ENCODE measurements around the gene BST1. TPM values are rescaled to one million over a fixed set of nuclear protein-coding genes. Genes with fewer than 3 reads are reported as not detected.

Gene BST1
- total RNA-seq, 1 experiment from 2014 or later = 1.4 TPM

DNA sequence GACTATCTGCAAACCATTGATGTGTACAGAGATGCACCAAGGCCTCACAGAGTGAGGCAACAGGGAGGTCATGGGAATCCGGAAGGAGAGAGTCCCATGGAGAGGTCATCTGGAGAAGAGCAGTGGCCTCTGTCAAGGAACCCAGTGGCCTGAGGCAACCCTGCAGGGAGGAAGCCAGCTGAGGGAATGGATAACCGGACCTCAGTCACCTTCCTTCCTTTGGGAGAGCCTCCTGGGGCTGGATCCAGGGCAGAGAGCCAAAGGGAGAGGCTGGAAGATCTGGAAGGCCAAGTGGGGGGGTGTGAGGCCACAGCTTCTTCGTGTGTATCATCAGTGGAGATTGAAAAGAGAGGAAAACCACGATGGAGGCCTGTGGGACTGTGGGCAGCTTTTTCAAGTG, 50.9 kb downstream of the BST1 start (continued):
- TF ChIP-seq ETV6 (CRISPR knock-in tag; IDR thresholded peaks at IDR 0.05) (no peak), STAT6 (CRISPR knock-in tag; conservative IDR thresholded peaks at IDR 0.05; ENCODE audit: low read depth) (no peak)
- TF ChIP-seq, protein P1, sequence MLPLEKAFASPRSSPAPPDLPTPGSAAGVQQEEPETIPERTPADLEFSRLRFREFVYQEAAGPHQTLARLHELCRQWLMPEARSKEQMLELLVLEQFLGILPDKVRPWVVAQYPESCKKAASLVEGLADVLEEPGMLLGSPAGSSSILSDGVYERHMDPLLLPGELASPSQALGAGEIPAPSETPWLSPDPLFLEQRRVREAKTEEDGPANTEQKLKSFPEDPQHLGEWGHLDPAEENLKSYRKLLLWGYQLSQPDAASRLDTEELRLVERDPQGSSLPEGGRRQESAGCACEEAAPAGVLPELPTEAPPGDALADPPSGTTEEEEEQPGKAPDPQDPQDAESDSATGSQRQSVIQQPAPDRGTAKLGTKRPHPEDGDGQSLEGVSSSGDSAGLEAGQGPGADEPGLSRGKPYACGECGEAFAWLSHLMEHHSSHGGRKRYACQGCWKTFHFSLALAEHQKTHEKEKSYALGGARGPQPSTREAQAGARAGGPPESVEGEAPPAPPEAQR (CRISPR knock-in tag; IDR thresholded peaks at IDR 0.05) = no peak

DNA sequence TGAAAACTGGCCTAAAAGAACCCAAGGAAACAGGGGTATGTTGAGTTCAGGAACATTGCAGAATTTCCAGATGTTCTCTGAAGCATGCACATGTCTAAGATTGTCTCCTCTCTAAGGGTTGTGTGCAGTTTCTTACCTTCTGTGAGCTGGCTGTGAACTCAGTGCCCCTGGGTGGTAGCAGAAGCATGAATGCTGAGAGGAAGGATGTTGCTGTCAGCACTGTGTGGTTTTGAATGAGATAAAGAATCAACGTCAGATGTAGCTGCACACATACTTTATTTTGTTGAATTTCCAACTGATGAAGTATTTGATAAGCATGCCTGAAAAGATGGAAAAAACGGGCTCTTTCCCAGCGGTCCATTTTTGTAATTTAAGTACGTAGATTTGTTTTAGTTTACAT, 51.5 kb downstream of the BST1 start:
- ChIA-PET POLR2A (no interaction called here), CTCF (no interaction called here)
- TF ChIP-seq, protein P2, sequence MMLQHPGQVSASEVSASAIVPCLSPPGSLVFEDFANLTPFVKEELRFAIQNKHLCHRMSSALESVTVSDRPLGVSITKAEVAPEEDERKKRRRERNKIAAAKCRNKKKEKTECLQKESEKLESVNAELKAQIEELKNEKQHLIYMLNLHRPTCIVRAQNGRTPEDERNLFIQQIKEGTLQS (CRISPR knock-in tag; conservative IDR thresholded peaks at IDR 0.05) = no peak
- TF ChIP-seq ZNF512 (CRISPR knock-in tag; IDR thresholded peaks at IDR 0.05; ENCODE audit: borderline replicate concordance) (no peak), SOX15 (CRISPR knock-in tag; IDR thresholded peaks at IDR 0.05) (no peak), NR1H2 (CRISPR knock-in tag; IDR thresholded peaks at IDR 0.05) (no peak), ZNF281 (CRISPR knock-in tag; IDR thresholded peaks at IDR 0.05) (no peak), NFYB (CRISPR knock-in tag; conservative IDR thresholded peaks at IDR 0.05; ENCODE audit: low read depth) (no peak), SP1 (CRISPR knock-in tag; conservative IDR thresholded peaks at IDR 0.05) (no peak), ZNF423 (CRISPR knock-in tag; IDR thresholded peaks at IDR 0.05) (no peak), ATF1 (CRISPR knock-in tag; IDR thresholded peaks at IDR 0.05) (no peak), RELA (CRISPR knock-in tag; IDR thresholded peaks at IDR 0.05; ENCODE audit: borderline replicate concordance) (no peak), CREB1 (CRISPR knock-in tag; IDR thresholded peaks at IDR 0.05) (no peak)
- TF ChIP-seq, protein P3, sequence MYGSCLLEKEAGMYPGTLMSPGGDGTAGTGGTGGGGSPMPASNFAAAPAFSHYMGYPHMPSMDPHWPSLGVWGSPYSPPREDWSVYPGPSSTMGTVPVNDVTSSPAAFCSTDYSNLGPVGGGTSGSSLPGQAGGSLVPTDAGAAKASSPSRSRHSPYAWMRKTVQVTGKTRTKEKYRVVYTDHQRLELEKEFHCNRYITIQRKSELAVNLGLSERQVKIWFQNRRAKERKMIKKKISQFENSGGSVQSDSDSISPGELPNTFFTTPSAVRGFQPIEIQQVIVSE (CRISPR knock-in tag; IDR thresholded peaks at IDR 0.05; ENCODE audit: borderline replicate concordance) = no peak
- TF ChIP-seq, protein P4, sequence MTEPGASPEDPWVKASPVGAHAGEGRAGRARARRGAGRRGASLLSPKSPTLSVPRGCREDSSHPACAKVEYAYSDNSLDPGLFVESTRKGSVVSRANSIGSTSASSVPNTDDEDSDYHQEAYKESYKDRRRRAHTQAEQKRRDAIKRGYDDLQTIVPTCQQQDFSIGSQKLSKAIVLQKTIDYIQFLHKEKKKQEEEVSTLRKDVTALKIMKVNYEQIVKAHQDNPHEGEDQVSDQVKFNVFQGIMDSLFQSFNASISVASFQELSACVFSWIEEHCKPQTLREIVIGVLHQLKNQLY (CRISPR knock-in tag; IDR thresholded peaks at IDR 0.05) = no peak
- TF ChIP-seq, protein P5, sequence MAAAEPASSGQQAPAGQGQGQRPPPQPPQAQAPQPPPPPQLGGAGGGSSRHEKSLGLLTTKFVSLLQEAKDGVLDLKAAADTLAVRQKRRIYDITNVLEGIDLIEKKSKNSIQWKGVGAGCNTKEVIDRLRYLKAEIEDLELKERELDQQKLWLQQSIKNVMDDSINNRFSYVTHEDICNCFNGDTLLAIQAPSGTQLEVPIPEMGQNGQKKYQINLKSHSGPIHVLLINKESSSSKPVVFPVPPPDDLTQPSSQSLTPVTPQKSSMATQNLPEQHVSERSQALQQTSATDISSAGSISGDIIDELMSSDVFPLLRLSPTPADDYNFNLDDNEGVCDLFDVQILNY (CRISPR knock-in tag; IDR thresholded peaks at IDR 0.05) = no peak
- TF ChIP-seq, protein P6, sequence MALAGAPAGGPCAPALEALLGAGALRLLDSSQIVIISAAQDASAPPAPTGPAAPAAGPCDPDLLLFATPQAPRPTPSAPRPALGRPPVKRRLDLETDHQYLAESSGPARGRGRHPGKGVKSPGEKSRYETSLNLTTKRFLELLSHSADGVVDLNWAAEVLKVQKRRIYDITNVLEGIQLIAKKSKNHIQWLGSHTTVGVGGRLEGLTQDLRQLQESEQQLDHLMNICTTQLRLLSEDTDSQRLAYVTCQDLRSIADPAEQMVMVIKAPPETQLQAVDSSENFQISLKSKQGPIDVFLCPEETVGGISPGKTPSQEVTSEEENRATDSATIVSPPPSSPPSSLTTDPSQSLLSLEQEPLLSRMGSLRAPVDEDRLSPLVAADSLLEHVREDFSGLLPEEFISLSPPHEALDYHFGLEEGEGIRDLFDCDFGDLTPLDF (CRISPR knock-in tag; IDR thresholded peaks at IDR 0.05) = no peak
- no peak overlapping the region for H3K4me3 Mint-ChIP-seq
- DNase-seq (ENCODE audit: low spot score) (no peak), ATAC-seq (no peak)
- H3K4me1 Mint-ChIP-seq = no peaks in the 10 kb centered on the region
- H3K27me3 Mint-ChIP-seq (ENCODE audit: low read depth) = no peaks in the 10 kb centered on the region; the same call in 1 of the 2 replicates
- no peaks in the 10 kb centered on the region for H3K36me3 Mint-ChIP-seq
- no peak overlapping the region for H3K27ac Mint-ChIP-seq
- H3K9me3 Mint-ChIP-seq = peaks cover 16% of the 10 kb centered on the region

All from WTC11 (cell line).